Keratinocyte (primary cell): ENCODE measurements around the gene LHX2.

Source experiments
- CTCF ChIP-seq, 3 experiments: IDR thresholded peaks in 1 of 3; conservative IDR thresholded peaks in 1 of 3; optimal IDR thresholded peaks in 1 of 3; 2 replicates in 2 of 3; 3 replicates in 1 of 3; pipeline versions ENCODE3 to v1.5.1; 2011; ENCODE audit warnings: low read length in 3 of 3, mild to moderate bottlenecking in 3 of 3, moderate library complexity in 2 of 3, control low read depth in 1 of 3, inconsistent platforms in 1 of 3; ENCODE audit not compliant: insufficient read depth in 2 of 3; ENCODE audit errors: extremely low read depth in 1 of 3
- EZH2 ChIP-seq: IDR thresholded peaks from one replicate; pipeline ENCODE4 v1.6.1; 2012; ENCODE audit warnings: inconsistent platforms, mild to moderate bottlenecking, low read length, moderate library complexity

- TF ChIP-seq CTCF (optimal IDR thresholded peaks at IDR 0.05 in 1 of 3, IDR thresholded peaks at IDR 0.05 in 1 of 3, conservative IDR thresholded peaks at IDR 0.05 in 1 of 3; ENCODE audit: extremely low read depth in 1 of 3, insufficient read depth in 2 of 3, low read length in 3 of 3): no peak
- peak; percentile 19 for TF ChIP-seq EZH2
Observed at GRCh38 chr9:124009531-124010217, 1.9 kb upstream of the LHX2 start.
